Activated CD8-positive, alpha-beta T cell treated with anti-CD3 and anti-CD28 coated beads for 36 hours (primary cell): ENCODE data around the gene ANKRD31. TPM values are rescaled to one million over a fixed set of nuclear protein-coding genes. Genes with fewer than 3 reads are reported as not detected.
"Not testable (repeated sequence)": the region's sequence is repeated elsewhere in the genome, so short reads cannot be mapped to it uniquely, and the experiment has no call there.

Experiments used
- ATAC-seq: fragments of 200-7000 bp; cut with Tn5 transposase; one replicate; pipeline ENCODE4 v1.10.0; 2021; ENCODE audit warnings: mild to moderate bottlenecking, moderate library complexity
- CTCF ChIA-PET: fragments of 350-600 bp; sonication (Branson Sonifier 250); formaldehyde crosslinking; loops from one replicate; lab custom pipeline; 2021; ENCODE audit warnings: antibody characterized with exemption; lab: Charles Lee
- POLR2A ChIA-PET: fragments of 350-600 bp; sonication (Branson Sonifier 250); formaldehyde crosslinking; loops from one replicate; lab custom pipeline; 2021; ENCODE audit warnings: antibody characterized with exemption; lab: Charles Lee
- DNase-seq: peaks from one replicate; pipeline ENCODE4 v3.0.0-alpha.2; 2020
- H3K27ac Mint-ChIP-seq: one replicate; pipeline ENCODE4 v1.8.0; 2021; ENCODE audit warnings: mild to moderate bottlenecking, mixed read lengths
- H3K27me3 Mint-ChIP-seq: one replicate; pipeline ENCODE4 v1.8.0; 2021; ENCODE audit warnings: mixed read lengths
- H3K36me3 Mint-ChIP-seq: one replicate; pipeline ENCODE4 v1.8.0; 2021; ENCODE audit warnings: low read depth, mixed read lengths
- H3K4me1 Mint-ChIP-seq: one replicate; pipeline ENCODE4 v1.8.0; 2021; ENCODE audit warnings: low read depth, mixed read lengths
- H3K4me3 Mint-ChIP-seq: one replicate; pipeline ENCODE4 v1.8.0; 2021; ENCODE audit warnings: mild to moderate bottlenecking, moderate library complexity, mixed read lengths
- H3K9me3 Mint-ChIP-seq: one replicate; pipeline ENCODE4 v1.8.0; 2021; ENCODE audit warnings: mixed read lengths
- CTCF ChIP-seq: fragments of 200-600 bp; IDR thresholded peaks from one replicate; pipeline ENCODE4 v1.8.0; 2022; ENCODE audit warnings: antibody characterized with exemption, mild to moderate bottlenecking
- intact Hi-C: fragments of 100-400 bp; cut with micrococcal nuclease; formaldehyde crosslinking; loops from one replicate; pipeline ENCODE4 v1.10.0; 2022
- total RNA-seq, 2 experiments: library from RNA; stranded (reverse); gene quantifications; one replicate each; pipeline ENCODE4 v1.2.3, GENCODE V29; 2021

The ANKRD31 gene
- total RNA-seq, 2 experiments from 2014 or later: 0.94 to 0.99 TPM

DNA sequence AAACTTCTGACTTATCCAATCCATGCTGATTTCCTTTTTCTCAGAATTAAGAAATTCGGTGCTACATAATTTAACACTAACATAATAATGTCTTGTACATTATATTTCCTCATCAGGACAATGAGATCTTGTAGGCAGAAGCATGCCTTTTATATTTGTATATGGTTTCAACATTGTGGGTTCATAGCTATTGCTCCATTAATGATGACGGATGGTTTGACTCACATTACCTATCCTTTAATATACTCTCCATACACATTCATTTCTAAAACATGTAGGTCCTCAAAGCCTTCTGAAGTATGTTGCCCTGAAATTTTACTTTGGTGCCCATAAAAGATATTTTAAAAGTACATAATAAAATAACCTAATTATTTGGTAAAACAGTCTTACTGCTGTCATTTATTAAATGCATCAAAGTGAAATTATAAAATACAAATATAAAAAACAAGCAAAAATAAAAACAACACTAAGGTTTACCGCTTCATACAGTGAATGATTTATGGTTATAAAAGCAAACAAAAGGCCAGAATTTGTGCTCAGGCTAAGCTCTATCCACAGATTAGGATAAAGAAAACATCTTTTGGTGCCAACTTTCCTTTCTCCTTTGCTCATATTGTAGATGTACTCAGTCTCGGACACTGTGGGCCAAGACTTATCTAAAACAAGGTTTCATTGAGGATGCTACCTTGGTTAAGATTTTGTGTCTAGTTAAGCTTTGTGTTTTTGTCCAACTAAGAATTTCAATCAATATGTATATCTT lies 123.1 kb downstream of the ANKRD31 start:
- no peak overlapping the region for H3K27ac Mint-ChIP-seq
- H3K4me1 Mint-ChIP-seq: peaks cover 17% of the 10 kb centered on the region
- TF ChIP-seq CTCF: no peak
- no peak overlapping the region for H3K4me3 Mint-ChIP-seq
- no peak for DNase-seq
- CTCF ChIA-PET: no interaction called here
- no peaks in the 10 kb centered on the region for H3K27me3 Mint-ChIP-seq
- intact Hi-C loops: no loop called here
- no peaks in the 10 kb centered on the region for H3K36me3 Mint-ChIP-seq
- POLR2A ChIA-PET: no interaction called here
- ATAC-seq: no peak
- no peaks in the 10 kb centered on the region for H3K9me3 Mint-ChIP-seq

- DNase-seq (no peak), ATAC-seq (peak; percentile 39)
- H3K27ac Mint-ChIP-seq: peak overlapping the region; percentile 55
- TF ChIP-seq CTCF: no peak
- H3K27me3 Mint-ChIP-seq: no peaks in the 10 kb centered on the region
- intact Hi-C loops: no loop called here
- peaks cover 22% of the 10 kb centered on the region for H3K4me1 Mint-ChIP-seq
- no peaks in the 10 kb centered on the region for H3K9me3 Mint-ChIP-seq
- no peak overlapping the region for H3K4me3 Mint-ChIP-seq
- POLR2A ChIA-PET: no interaction called here
- CTCF ChIA-PET: interaction anchor here (1.3 to 1.5 kb wide), 2 partner anchors 21 to 59 kb away, joined by 4 read pairs; no protein-coding TSS in a partner anchor
- no peaks in the 10 kb centered on the region for H3K36me3 Mint-ChIP-seq
Measured at GRCh38 chr5:75108931-75109596, 127.6 kb downstream of the ANKRD31 start.

- no peak overlapping the region for H3K4me3 Mint-ChIP-seq
- peaks cover 22% of the 10 kb centered on the region for H3K4me1 Mint-ChIP-seq
- no peak for DNase-seq
- POLR2A ChIA-PET: no interaction called here
- no peaks in the 10 kb centered on the region for H3K9me3 Mint-ChIP-seq
- intact Hi-C loops: no loop called here
- H3K36me3 Mint-ChIP-seq: no peaks in the 10 kb centered on the region
- CTCF ChIA-PET: interaction anchor here (1.5 kb wide), 1 partner anchor 22 kb away, joined by 4 read pairs; no protein-coding TSS in a partner anchor
- H3K27me3 Mint-ChIP-seq: no peaks in the 10 kb centered on the region
- H3K27ac Mint-ChIP-seq: no peak overlapping the region
- no peak for ATAC-seq
- no peak for TF ChIP-seq CTCF
Measured at GRCh38 chr5:75108515-75108914, 128.2 kb downstream of the ANKRD31 start.

GRCh38 chr5:75095956-75096355 lies 140.7 kb downstream of the ANKRD31 start:
- peaks cover 16% of the 10 kb centered on the region for H3K4me1 Mint-ChIP-seq
- CTCF ChIA-PET, intact Hi-C loops, H3K9me3 Mint-ChIP-seq, H3K27me3 Mint-ChIP-seq, H3K36me3 Mint-ChIP-seq, H3K27ac Mint-ChIP-seq, DNase-seq, H3K4me3 Mint-ChIP-seq, ATAC-seq, POLR2A ChIA-PET: not testable (repeated sequence)

GRCh38 chr5:75091597-75091996 lies 145.1 kb downstream of the ANKRD31 start:
- ATAC-seq: no peak
- Mint-ChIP-seq H3K4me1 (peaks cover 34% of the 10 kb centered on the region), H3K27me3 (no peaks in the 10 kb centered on the region), H3K36me3 (no peaks in the 10 kb centered on the region), H3K27ac (no peak overlapping the region), H3K4me3 (no peak overlapping the region), H3K9me3 (no peaks in the 10 kb centered on the region)
- ChIA-PET POLR2A (interaction anchor here (1.0 kb wide), 2 partner anchors 11 to 38 kb away, joined by 3 to 4 read pairs; no protein-coding TSS in a partner anchor), CTCF (interaction anchor here (1.0 to 1.7 kb wide), 2 partner anchors 20 to 42 kb away, joined by 3 to 9 read pairs; no protein-coding TSS in a partner anchor)
- intact Hi-C loops: no loop called here
- TF ChIP-seq CTCF: no peak
- DNase-seq: no peak
